Caco-2 (cell line): Measurements from ENCODE around the gene PDE11A. TPM values are rescaled to one million over a fixed set of nuclear protein-coding genes. Genes with fewer than 3 reads are reported as not detected.

ENCODE experiments used
- BruUV-seq: library from RNA; stranded (reverse); fragments of 400-500 nt; replicated peaks from 2 replicates; lab custom pipeline; 2021; lab: Mats Ljungman, UMichigan
- CTCF ChIA-PET: fragments of 300-600 bp; sonication (Branson Sonifier 250); formaldehyde crosslinking; loops from one replicate; lab custom pipeline; 2022; ENCODE audit warnings: antibody characterized with exemption; lab: Charles Lee
- POLR2A ChIA-PET: fragments of 300-600 bp; sonication (Branson Sonifier 250); formaldehyde crosslinking; loops from one replicate; lab custom pipeline; 2022; ENCODE audit warnings: antibody characterized with exemption; lab: Charles Lee
- DNase-seq, 2 experiments: peaks; one replicate each; pipeline versions ENCODE4 v3.0.0 to v3.0.0-alpha.2; 2020 to 2022
- H3K27me3 ChIP-seq: replicated peaks from 2 replicates; pipeline ENCODE4 v1.6.0; 2011; ENCODE audit warnings: low read length; ENCODE audit not compliant: control insufficient read depth, insufficient read depth
- H3K36me3 ChIP-seq: 2 replicates; pipeline ENCODE4 v1.5.1; 2011; ENCODE audit warnings: low read length; ENCODE audit not compliant: control insufficient read depth, insufficient read depth
- H3K4me1 ChIP-seq: fragments of 250-450 bp; sonication (Bioruptor Pico); 2 replicates; pipeline ENCODE4 v1.5.1; 2020; ENCODE audit warnings: mild to moderate bottlenecking
- H3K4me3 ChIP-seq: 2 replicates; pipeline ENCODE4 v1.5.1; 2011; ENCODE audit warnings: low read depth, mild to moderate bottlenecking, control low read depth, low read length
- H3K9me3 ChIP-seq: fragments of 250-450 bp; sonication (Bioruptor Pico); 2 replicates; pipeline ENCODE4 v1.5.1; 2020; ENCODE audit warnings: mild to moderate bottlenecking, moderate library complexity
- H3K27ac Mint-ChIP-seq: one replicate; pipeline ENCODE4 v1.8.0; 2022; ENCODE audit warnings: mixed read lengths; ENCODE audit not compliant: unreplicated experiment
- H3K27me3 Mint-ChIP-seq: one replicate; pipeline ENCODE4 v1.8.0; 2022; ENCODE audit warnings: mixed read lengths; ENCODE audit not compliant: insufficient read depth, unreplicated experiment
- H3K36me3 Mint-ChIP-seq: one replicate; pipeline ENCODE4 v1.8.0; 2022; ENCODE audit warnings: mild to moderate bottlenecking, mixed read lengths; ENCODE audit not compliant: insufficient read depth, unreplicated experiment
- H3K4me1 Mint-ChIP-seq: one replicate; pipeline ENCODE4 v1.8.0; 2022; ENCODE audit warnings: low read depth, mixed read lengths; ENCODE audit not compliant: unreplicated experiment
- H3K4me3 Mint-ChIP-seq: one replicate; pipeline ENCODE4 v1.8.0; 2022; ENCODE audit warnings: mild to moderate bottlenecking, moderate library complexity, mixed read lengths; ENCODE audit not compliant: unreplicated experiment
- H3K9me3 Mint-ChIP-seq: one replicate; pipeline ENCODE4 v1.8.0; 2022; ENCODE audit warnings: mixed read lengths; ENCODE audit not compliant: unreplicated experiment
- CTCF ChIP-seq, 2 experiments: fragments of 200-600 bp in 1 of 2; IDR thresholded peaks; 1 replicate in 1 of 2; 2 replicates in 1 of 2; pipeline versions ENCODE4 v1.5.1 to v1.8.0; 2011 to 2022; ENCODE audit warnings: antibody characterized with exemption in 1 of 2, control low read depth in 1 of 2, inconsistent platforms in 1 of 2, low read depth in 1 of 2, low read length in 1 of 2, mild to moderate bottlenecking in 1 of 2, moderate library complexity in 1 of 2; ENCODE audit not compliant: insufficient read depth in 1 of 2, severe bottlenecking in 1 of 2, unreplicated experiment in 1 of 2
- intact Hi-C: fragments of 100-400 bp; cut with micrococcal nuclease; formaldehyde crosslinking; loops from one replicate; pipeline ENCODE4 v1.10.0; 2022; ENCODE audit not compliant: unreplicated experiment
- total RNA-seq: library from RNA; stranded (reverse); gene quantifications from 2 replicates; pipeline ENCODE4 v1.2.3, GENCODE V29; 2022

The PDE11A gene
- total RNA-seq, 1 experiment from 2014 or later, result 0.25 TPM

GRCh38 chr2:177759443-177759842, 313.1 kb downstream of the PDE11A start:
- Mint-ChIP-seq H3K27me3 (peaks cover 12% of the 10 kb centered on the region), H3K36me3 (no peaks in the 10 kb centered on the region), H3K4me3 (no peak overlapping the region), H3K4me1 (peaks cover 9% of the 10 kb centered on the region), H3K9me3 (no peaks in the 10 kb centered on the region), H3K27ac (no peak overlapping the region)
- POLR2A ChIA-PET, result no interaction called here
- Histone ChIP-seq H3K36me3 (no peaks in the 10 kb centered on the region), H3K4me3 (no peak overlapping the region), H3K4me1 (peaks cover 12% of the 10 kb centered on the region), H3K27me3 (no peaks in the 10 kb centered on the region; the same call in 1 of the 2 replicates), H3K9me3 (no peaks in the 10 kb centered on the region)
- no peak for TF ChIP-seq CTCF (IDR thresholded peaks at IDR 0.05; ENCODE audit: insufficient read depth in 1 of 2, low read depth in 1 of 2, low read length in 1 of 2, severe bottlenecking in 1 of 2, unreplicated experiment in 1 of 2)
- CTCF ChIA-PET, result interaction anchor here (0.6 kb wide), 1 partner anchor 269 kb away, joined by 4 read pairs; no protein-coding TSS in a partner anchor
- DNase-seq, result no peak
- no TSS peak for BruUV-seq
- intact Hi-C loops, result loop anchor here (1.0 to 5.0 kb wide), 4 partner anchors 35 to 612 kb away; no protein-coding TSS in a partner anchor

DNA sequence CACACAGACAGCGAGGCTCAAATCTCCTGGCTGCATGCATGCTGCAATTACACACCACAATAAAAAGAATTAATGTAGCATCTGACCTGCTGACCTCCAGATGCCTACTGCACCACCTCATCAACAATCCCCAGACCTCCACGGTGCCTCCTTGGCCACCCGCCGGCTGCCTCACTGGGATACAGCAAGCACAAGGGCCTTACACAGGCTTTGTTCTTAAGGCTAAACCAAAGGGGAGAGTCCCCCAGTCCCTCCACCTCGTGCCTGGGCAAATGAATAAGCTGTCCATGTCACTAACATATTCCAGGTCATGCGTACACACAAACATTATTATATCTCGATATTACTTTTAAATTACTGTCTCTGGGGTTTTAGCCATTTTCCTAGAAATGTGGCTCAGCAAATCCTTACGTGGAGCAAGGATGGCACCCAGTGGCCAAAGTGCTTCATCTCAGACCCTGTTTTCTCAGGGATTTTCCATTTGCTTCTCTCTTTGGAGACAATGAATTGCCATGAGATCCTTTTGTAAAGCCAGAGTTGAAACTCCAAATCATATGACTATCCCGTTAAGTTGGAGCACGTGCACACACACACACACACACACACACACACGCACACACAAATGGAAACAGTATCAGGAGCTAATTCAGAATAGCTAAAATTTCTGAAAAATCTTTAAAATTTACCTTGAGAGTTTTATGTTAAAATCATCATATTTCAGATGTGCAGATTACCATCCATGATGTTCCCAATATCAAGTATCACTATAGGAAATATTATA, 313.8 kb downstream of the PDE11A start:
- no peaks in the 10 kb centered on the region for H3K9me3 Mint-ChIP-seq
- CTCF ChIA-PET, result interaction anchor here (0.6 kb wide), 1 partner anchor 269 kb away, joined by 4 read pairs; no protein-coding TSS in a partner anchor
- DNase-seq, result peak in 1 of 2 experiments; percentile 60
- H3K4me1 ChIP-seq, result peaks cover 12% of the 10 kb centered on the region
- no peaks in the 10 kb centered on the region; the same call in 1 of the 2 replicates for H3K27me3 ChIP-seq
- no peak overlapping the region for H3K27ac Mint-ChIP-seq
- H3K9me3 ChIP-seq, result no peaks in the 10 kb centered on the region
- no peaks in the 10 kb centered on the region for H3K36me3 ChIP-seq
- TF ChIP-seq CTCF (IDR thresholded peaks at IDR 0.05; ENCODE audit: insufficient read depth in 1 of 2, low read depth in 1 of 2, low read length in 1 of 2, severe bottlenecking in 1 of 2, unreplicated experiment in 1 of 2), result peak; percentile 54 to 65
- H3K4me3 Mint-ChIP-seq, result no peak overlapping the region
- H3K36me3 Mint-ChIP-seq, result no peaks in the 10 kb centered on the region
- H3K4me3 ChIP-seq, result no peak overlapping the region
- peaks cover 12% of the 10 kb centered on the region for H3K27me3 Mint-ChIP-seq
- intact Hi-C loops, result loop anchor here (1.0 to 5.0 kb wide), 6 partner anchors 34 to 611 kb away; no protein-coding TSS in a partner anchor
- POLR2A ChIA-PET, result no interaction called here
- BruUV-seq, result no TSS peak
- H3K4me1 Mint-ChIP-seq, result peaks cover 9% of the 10 kb centered on the region

- ChIA-PET CTCF (no interaction called here), POLR2A (no interaction called here)
- Histone ChIP-seq H3K4me1 (peaks cover 12% of the 10 kb centered on the region), H3K27me3 (no peaks in the 10 kb centered on the region), H3K4me3 (no peak overlapping the region), H3K36me3 (no peaks in the 10 kb centered on the region), H3K9me3 (no peaks in the 10 kb centered on the region)
- peaks cover 5% of the 10 kb centered on the region for H3K27me3 Mint-ChIP-seq
- TF ChIP-seq CTCF (IDR thresholded peaks at IDR 0.05; ENCODE audit: insufficient read depth in 1 of 2, low read depth in 1 of 2, low read length in 1 of 2, severe bottlenecking in 1 of 2, unreplicated experiment in 1 of 2), result no peak
- H3K27ac Mint-ChIP-seq, result no peak overlapping the region
- H3K36me3 Mint-ChIP-seq, result no peaks in the 10 kb centered on the region
- DNase-seq, result no peak
- no peaks in the 10 kb centered on the region for H3K9me3 Mint-ChIP-seq
- H3K4me1 Mint-ChIP-seq, result peaks cover 9% of the 10 kb centered on the region
- intact Hi-C loops, result loop anchor here (5.0 kb wide), 2 partner anchors 339 to 609 kb away; no protein-coding TSS in a partner anchor
- no peak overlapping the region for H3K4me3 Mint-ChIP-seq
- BruUV-seq, result no TSS peak
Measured at GRCh38 chr2:177756336-177756735, 316.2 kb downstream of the PDE11A start.
